GM12874 (cell line): ENCODE measurements around the gene TOGARAM2.

ENCODE experiments used
- CTCF ChIP-seq: IDR thresholded peaks from 2 replicates; pipeline ENCODE4 v1.5.1; 2011; ENCODE audit warnings: low read depth, mild to moderate bottlenecking, control low read depth, low read length, moderate library complexity; ENCODE audit not compliant: insufficient read depth

The TOGARAM2 gene

GRCh38 chr2:29016504-29016903 lies 35.4 kb downstream of the TOGARAM2 start:
- TF ChIP-seq CTCF: no peak

- no peak for TF ChIP-seq CTCF
Measured at GRCh38 chr2:29017716-29018435, 36.8 kb downstream of the TOGARAM2 start.

GRCh38 chr2:29021886-29022285 lies 40.8 kb downstream of the TOGARAM2 start:
- no peak for TF ChIP-seq CTCF

GRCh38 chr2:29022679-29023078 lies 41.6 kb downstream of the TOGARAM2 start:
- no peak for TF ChIP-seq CTCF

GRCh38 chr2:29023188-29023587 lies 42.1 kb downstream of the TOGARAM2 start:
- no peak for TF ChIP-seq CTCF

- TF ChIP-seq CTCF: no peak
Measured at GRCh38 chr2:29024882-29025430, 43.9 kb downstream of the TOGARAM2 start.

- no peak for TF ChIP-seq CTCF
Measured at GRCh38 chr2:29025711-29026110, 44.6 kb downstream of the TOGARAM2 start.

GRCh38 chr2:29031046-29031445 lies 49.9 kb downstream of the TOGARAM2 start:
- TF ChIP-seq CTCF: no peak
